ENCODE data around the gene OR1E1. TPM values are rescaled to one million over a fixed set of nuclear protein-coding genes. Genes with fewer than 3 reads are reported as not detected.
"Not testable (repeated sequence)": the region's sequence is repeated elsewhere in the genome, so short reads cannot be mapped to it uniquely, and the experiment has no call there.

The OR1E1 gene
- total and polyA plus RNA-seq, 10 donors, result 0.29 TPM; not detected in 9

GRCh38 chr17:3411070-3411469, 12.9 kb upstream of the OR1E1 start, which contains the start of gene OR3A3:
TSS of gene OR3A3 (plus strand) at chr17:3411370.
- Histone ChIP-seq H3K27ac (no peak within 1 kb of the TSS), H3K36me3 (no peaks in the 10 kb centered on the region), H3K27me3 (replicated peaks in 1 of 7) (peaks cover 0 to 40% (median 0%) of the 10 kb centered on the region in 7 donors), H3K9me3 (peaks cover 0 to 32% (median 23%) of the 10 kb centered on the region in 8 donors), H3K4me1 (no peaks in the 10 kb centered on the region), H3K4me3 (no peak within 1 kb of the TSS)
- WGBS, 5 donors, result 70 to 82% (median 77%) methylated on average over 3 of the region's 3 CpGs
- TF ChIP-seq POLR2AphosphoS5 (IDR thresholded peaks at IDR 0.05), result no peak
- TF ChIP-seq CTCF (IDR thresholded peaks at IDR 0.05 in 8 of 11, conservative IDR thresholded peaks at IDR 0.05 in 3 of 11), result no peak
- TF ChIP-seq POLR2A (IDR thresholded peaks at IDR 0.05), result no peak
- DNase-seq, result no peak
- intact Hi-C loops (cut with DNase I; ENCODE audit: low total_unique reads), result no loop called here

DNA sequence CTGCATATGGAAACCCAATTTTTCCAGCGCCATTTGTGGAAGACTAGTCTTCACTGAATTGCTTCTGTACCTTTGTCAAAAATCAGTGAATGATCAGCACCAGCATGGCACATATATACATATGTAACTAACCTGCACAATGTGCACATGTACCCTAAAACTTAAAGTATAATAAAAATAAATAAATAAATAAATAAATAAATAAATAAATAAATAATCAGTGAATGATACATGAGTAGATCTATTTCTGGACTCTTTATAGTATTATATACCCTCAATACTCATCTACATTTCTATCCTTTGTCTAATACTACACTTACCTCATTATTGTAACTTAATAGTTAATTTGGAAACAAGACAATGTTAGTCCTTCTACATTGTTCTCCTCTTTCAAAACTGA, 5.6 kb upstream of the OR1E1 start:
- WGBS, 5 donors, result 56 to 86% (median 82%) methylated on average over 1 of the region's 1 CpG
- H3K36me3 ChIP-seq; H3K4me1 ChIP-seq; DNase-seq; H3K4me3 ChIP-seq; intact Hi-C loops (cut with DNase I; ENCODE audit: low total_unique reads); H3K27me3 ChIP-seq (replicated peaks in 1 of 7); H3K27ac ChIP-seq: not testable (repeated sequence)
- H3K9me3 ChIP-seq, result peaks cover 0 to 30% (median 24%) of the 10 kb centered on the region in 8 donors

- WGBS, 5 donors, result 52 to 63% (median 60%) methylated on average over 2 of the region's 2 CpGs
- no peak overlapping the region for H3K4me3 ChIP-seq
- no peaks in the 10 kb centered on the region for H3K36me3 ChIP-seq
- H3K27me3 ChIP-seq (replicated peaks in 1 of 7), result peaks cover 0 to 2% (median 0%) of the 10 kb centered on the region in 7 donors
- no peaks in the 10 kb centered on the region for H3K4me1 ChIP-seq
- TF ChIP-seq POLR2A (IDR thresholded peaks at IDR 0.05) (no peak), CTCF (IDR thresholded peaks at IDR 0.05 in 8 of 11, conservative IDR thresholded peaks at IDR 0.05 in 3 of 11) (no peak), POLR2AphosphoS5 (IDR thresholded peaks at IDR 0.05) (no peak)
- peaks cover 0 to 9% (median 6%) of the 10 kb centered on the region in 8 donors for H3K9me3 ChIP-seq
- H3K27ac ChIP-seq, result no peak overlapping the region
- intact Hi-C loops (cut with DNase I; ENCODE audit: low total_unique reads), result no loop called here
- DNase-seq, result no peak
Observed at GRCh38 chr17:3401786-3402185, 3.6 kb upstream of the OR1E1 start.

GRCh38 chr17:3400055-3400454, 1.8 kb upstream of the OR1E1 start:
- H3K4me1 ChIP-seq, result no peaks in the 10 kb centered on the region
- DNase-seq, result no peak
- H3K27me3 ChIP-seq (replicated peaks in 1 of 7), result peaks cover 0 to 18% (median 0%) of the 10 kb centered on the region in 7 donors
- H3K27ac ChIP-seq, result no peak overlapping the region
- no peak overlapping the region for H3K4me3 ChIP-seq
- H3K36me3 ChIP-seq, result no peaks in the 10 kb centered on the region
- WGBS, 5 donors, result 66 to 73% (median 69%) methylated on average over 6 of the region's 6 CpGs
- no peaks in the 10 kb centered on the region for H3K9me3 ChIP-seq
- intact Hi-C loops (cut with DNase I; ENCODE audit: low total_unique reads), result no loop called here
- TF ChIP-seq POLR2AphosphoS5 (IDR thresholded peaks at IDR 0.05) (no peak), POLR2A (IDR thresholded peaks at IDR 0.05) (no peak), CTCF (IDR thresholded peaks at IDR 0.05 in 8 of 11, conservative IDR thresholded peaks at IDR 0.05 in 3 of 11) (no peak)

- peaks cover 0 to 27% (median 0%) of the 10 kb centered on the region in 7 donors for H3K27me3 ChIP-seq (replicated peaks in 1 of 7)
- H3K36me3 ChIP-seq; DNase-seq; H3K4me3 ChIP-seq; intact Hi-C loops (cut with DNase I; ENCODE audit: low total_unique reads); H3K9me3 ChIP-seq; H3K4me1 ChIP-seq; H3K27ac ChIP-seq: not testable (repeated sequence)
- 41 to 53% (median 47%) methylated on average over 7 of the region's 7 CpGs for WGBS, 5 donors
Observed at GRCh38 chr17:3397801-3398200, 409 bp downstream of the OR1E1 start.

Data from spleen (tissue), 11 donors.